ENCODE data around the gene PLXNA4. TPM values are rescaled to one million over a fixed set of nuclear protein-coding genes. Genes with fewer than 3 reads are reported as not detected.

The PLXNA4 gene
- total and polyA plus RNA-seq, 8 donors: 0.15 to 12.8 (median 1.6) TPM

- Histone ChIP-seq H3K4me1 (no peaks in the 10 kb centered on the region), H3K4me3 (no peak overlapping the region), H3K9me3 (no peaks in the 10 kb centered on the region), H3K27me3 (peaks cover 0 to 9% (median 0%) of the 10 kb centered on the region in 3 donors), H3K27ac (no peak overlapping the region), H3K36me3 (no peaks in the 10 kb centered on the region)
- 75 to 95% (median 86%) methylated on average over 6 of the region's 6 CpGs for WGBS, 5 donors
- intact Hi-C loops (cut with DNase I; ENCODE audit: low total_unique reads): no loop called here
- DNase-seq: no peak
- TF ChIP-seq CTCF (IDR thresholded peaks at IDR 0.05) (no peak), POLR2AphosphoS5 (IDR thresholded peaks at IDR 0.05) (no peak), POLR2A (IDR thresholded peaks at IDR 0.05) (no peak)
Observed at GRCh38 chr7:132451161-132451560, 125.1 kb downstream of the PLXNA4 start.

GRCh38 chr7:132450696-132451095, 125.6 kb downstream of the PLXNA4 start:
- DNase-seq: no peak
- intact Hi-C loops (cut with DNase I; ENCODE audit: low total_unique reads): no loop called here
- no peak overlapping the region for H3K4me3 ChIP-seq
- TF ChIP-seq CTCF (IDR thresholded peaks at IDR 0.05) (no peak), POLR2A (IDR thresholded peaks at IDR 0.05) (no peak), POLR2AphosphoS5 (IDR thresholded peaks at IDR 0.05) (no peak), EP300 (IDR thresholded peaks at IDR 0.05) (no peak)
- H3K27ac ChIP-seq: no peak overlapping the region
- H3K27me3 ChIP-seq: peaks cover 0 to 8% (median 0%) of the 10 kb centered on the region in 3 donors
- no peaks in the 10 kb centered on the region for H3K36me3 ChIP-seq
- H3K9me3 ChIP-seq: no peaks in the 10 kb centered on the region
- H3K4me1 ChIP-seq: no peaks in the 10 kb centered on the region
- WGBS, 5 donors: 74 to 92% (median 83%) methylated on average over 1 of the region's 1 CpG

DNA sequence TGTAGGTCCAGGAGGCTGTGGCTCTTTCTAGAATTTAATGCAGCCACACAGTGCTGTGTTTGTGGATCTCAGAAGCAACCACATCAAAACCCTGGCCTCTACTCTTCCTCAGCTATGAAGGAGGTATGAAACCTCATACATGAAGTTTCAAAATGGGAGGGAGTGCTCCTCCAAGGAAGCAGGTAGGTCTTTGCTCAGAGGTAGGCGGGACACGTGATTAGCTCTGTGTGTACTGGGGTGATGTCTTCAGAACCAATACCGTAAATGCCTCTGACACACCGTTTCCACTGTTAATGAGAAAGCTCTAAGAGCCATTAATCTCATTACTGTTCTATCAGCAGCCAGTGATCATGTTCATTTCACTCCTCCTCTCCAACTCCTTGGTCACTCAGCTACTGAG, 126.1 kb downstream of the PLXNA4 start:
- Histone ChIP-seq H3K36me3 (no peaks in the 10 kb centered on the region), H3K9me3 (no peaks in the 10 kb centered on the region), H3K4me1 (no peaks in the 10 kb centered on the region), H3K27me3 (peaks cover 0 to 3% (median 0%) of the 10 kb centered on the region in 3 donors), H3K4me3 (no peak overlapping the region), H3K27ac (no peak overlapping the region)
- intact Hi-C loops (cut with DNase I; ENCODE audit: low total_unique reads): no loop called here
- WGBS, 5 donors: 81 to 97% (median 87%) methylated on average over 4 of the region's 4 CpGs
- DNase-seq: no peak
- TF ChIP-seq EP300 (IDR thresholded peaks at IDR 0.05) (no peak), POLR2AphosphoS5 (IDR thresholded peaks at IDR 0.05) (no peak), CTCF (IDR thresholded peaks at IDR 0.05) (no peak), POLR2A (IDR thresholded peaks at IDR 0.05) (no peak)

DNA sequence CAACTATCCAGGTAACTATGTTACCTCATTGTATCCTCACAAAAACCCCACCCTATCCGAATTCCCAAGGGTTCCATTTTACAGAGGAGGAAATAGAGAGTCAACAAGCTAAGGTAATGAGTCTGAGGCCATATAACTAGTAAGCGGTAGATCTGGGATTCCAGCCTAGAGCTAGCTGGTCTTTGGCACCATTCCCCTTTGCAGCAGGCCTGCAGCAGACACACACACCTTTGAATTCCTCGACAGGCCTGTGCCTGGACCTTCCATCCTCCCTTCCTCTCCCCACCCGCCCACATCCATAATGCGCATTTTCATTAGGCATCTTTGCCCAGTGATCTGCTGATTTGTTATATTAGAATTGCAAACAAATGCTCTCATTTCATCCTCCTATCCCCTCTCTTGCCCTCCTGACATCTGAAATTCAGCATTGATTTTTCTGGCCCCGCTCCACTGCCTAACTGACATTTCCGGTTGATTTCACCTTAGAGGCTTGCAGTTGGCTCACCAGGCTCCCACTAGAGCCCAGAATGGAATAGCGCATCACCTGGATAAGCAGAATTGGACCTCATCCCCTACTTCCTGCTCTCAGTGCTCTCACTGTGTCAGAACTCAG, 129.5 kb downstream of the PLXNA4 start:
- H3K4me3 ChIP-seq: no peak overlapping the region
- TF ChIP-seq EP300 (IDR thresholded peaks at IDR 0.05) (no peak), CTCF (IDR thresholded peaks at IDR 0.05) (no peak), POLR2A (IDR thresholded peaks at IDR 0.05) (no peak), POLR2AphosphoS5 (IDR thresholded peaks at IDR 0.05) (no peak)

More for the DNA sequence above, 129.5 kb downstream of the PLXNA4 start:
- no peak for DNase-seq
- no peaks in the 10 kb centered on the region for H3K36me3 ChIP-seq
- intact Hi-C loops (cut with DNase I; ENCODE audit: low total_unique reads): no loop called here
- no peak overlapping the region for H3K27ac ChIP-seq
- H3K9me3 ChIP-seq: no peaks in the 10 kb centered on the region
- H3K27me3 ChIP-seq: no peaks in the 10 kb centered on the region
- WGBS, 5 donors: 76 to 80% (median 76%) methylated on average over 8 of the region's 8 CpGs
- no peaks in the 10 kb centered on the region for H3K4me1 ChIP-seq

All from stomach (tissue), 9 donors.